ENCODE data around the gene GJB3. TPM values are rescaled to one million over a fixed set of nuclear protein-coding genes. Genes with fewer than 3 reads are reported as not detected.

Gene GJB3
- total and polyA plus RNA-seq, 11 donors, result not detected

GRCh38 chr1:34831721-34832246 is 50.8 kb downstream of the GJB3 start:
- Histone ChIP-seq H3K27ac (peak overlapping the region in 4 of 12 donors; percentile 6 to 43 (median 32)), H3K4me1 (peaks cover 3 to 68% (median 17%) of the 10 kb centered on the region in 12 donors), H3K9me3 (no peaks in the 10 kb centered on the region), H3K36me3 (peaks cover 0 to 4% (median 0%) of the 10 kb centered on the region in 9 donors), H3K27me3 (no peaks in the 10 kb centered on the region), H3K4me3 (no peak overlapping the region)
- WGBS, 4 donors, result 65 to 81% (median 73%) methylated on average over 4 to 6 of the region's 6 CpGs
- TF ChIP-seq POLR2A (IDR thresholded peaks at IDR 0.05) (no peak), CTCF (IDR thresholded peaks at IDR 0.05) (no peak)
- DNase-seq, result no peak
- no peak for ATAC-seq
- intact Hi-C loops (cut with DNase I), result loop anchor here in 1 of 10 donors (5.0 kb wide), 1 partner anchor 34 kb away; no protein-coding TSS in a partner anchor

- Histone ChIP-seq H3K4me1 (peaks cover 3 to 64% (median 26%) of the 10 kb centered on the region in 12 donors), H3K27me3 (no peaks in the 10 kb centered on the region), H3K9me3 (no peaks in the 10 kb centered on the region), H3K4me3 (no peak overlapping the region), H3K36me3 (peaks cover 0 to 4% (median 0%) of the 10 kb centered on the region in 9 donors), H3K27ac (peak overlapping the region in 3 of 12 donors; percentile 9 to 90 (median 85))
- TF ChIP-seq POLR2A (IDR thresholded peaks at IDR 0.05), result no peak
- no peak for TF ChIP-seq CTCF (IDR thresholded peaks at IDR 0.05)
- 84 to 100% (median 92%) methylated on average over 1 of the region's 1 CpG for WGBS, 4 donors
- DNase-seq (no peak), ATAC-seq (no peak)
- intact Hi-C loops (cut with DNase I), result loop anchor here in 1 of 10 donors (5.0 kb wide), 1 partner anchor 36 kb away; no protein-coding TSS in a partner anchor
These were observed 52.7 kb downstream of the GJB3 start for GRCh38 chr1:34833711-34834110.

Other genes with a start within 250 kb of the GJB3 start
- gene GJB5, start 26.2 kb upstream of the GJB3 start, total RNA-seq, result not detected
- gene GJB5, start 26.2 kb upstream of the GJB3 start, polyA plus RNA-seq, result not detected
- not detected for gene GJB4, start 21.5 kb upstream of the GJB3 start, total RNA-seq
- not detected for gene GJB4, start 21.5 kb upstream of the GJB3 start, polyA plus RNA-seq
- gene GJA4, start 11.8 kb downstream of the GJB3 start, total RNA-seq, result 10 to 100 TPM; 14.2 to 78.0 (median 22.6) TPM
- 10 to 100 TPM; 23.0 to 36.9 TPM for gene GJA4, start 11.8 kb downstream of the GJB3 start, polyA plus RNA-seq
- 10 to 100 TPM; 33.5 to 52.4 (median 37.8) TPM for gene SMIM12, start 78.5 kb downstream of the GJB3 start, total RNA-seq
- gene SMIM12, start 78.5 kb downstream of the GJB3 start, polyA plus RNA-seq, result 10 to 100 TPM; 16.1 to 98.5 TPM
- under 1 TPM in 2 of 9 donors, not detected in 7; 0.07 to 0.51 TPM for gene DLGAP3, start 148.4 kb downstream of the GJB3 start, total RNA-seq
- gene DLGAP3, start 148.4 kb downstream of the GJB3 start, polyA plus RNA-seq, result under 1 TPM in 1 of 2 donors, not detected in 1; 0.10 TPM
- 10 to 100 TPM in 4 of 9 donors, 1 to 10 TPM in 5; 4.0 to 19.9 (median 8.6) TPM for gene TMEM35B, start 204.1 kb downstream of the GJB3 start, total RNA-seq
- 10 to 100 TPM; 12.3 to 19.5 TPM for gene TMEM35B, start 204.1 kb downstream of the GJB3 start, polyA plus RNA-seq

All from heart left ventricle (tissue), 16 donors.